GM18520 (cell line): ENCODE results near the gene FSIP1.

Source experiments
- ATAC-seq: cut with Tn5 transposase; IDR thresholded peaks from one replicate; pipeline ENCODE4 v1.9.1; 2021; ENCODE audit not compliant: unreplicated experiment

Gene FSIP1

GRCh38 chr15:39586387-39587095 is 196.1 kb downstream of the FSIP1 start:
- ATAC-seq = no peak

GRCh38 chr15:39585871-39586301 is 196.8 kb downstream of the FSIP1 start:
- no peak for ATAC-seq

- no peak for ATAC-seq
Measured at GRCh38 chr15:39585389-39585841, 197.2 kb downstream of the FSIP1 start.

- no peak for ATAC-seq
Measured at GRCh38 chr15:39584662-39585388, 197.8 kb downstream of the FSIP1 start.

- no peak for ATAC-seq
Measured at GRCh38 chr15:39584266-39584659, 198.4 kb downstream of the FSIP1 start.

- ATAC-seq = no peak
Measured at GRCh38 chr15:39583596-39584265, 198.9 kb downstream of the FSIP1 start.

GRCh38 chr15:39582977-39583595 is 199.6 kb downstream of the FSIP1 start:
- no peak for ATAC-seq

GRCh38 chr15:39582286-39582976 is 200.2 kb downstream of the FSIP1 start:
- ATAC-seq = no peak

GRCh38 chr15:39581793-39582285 is 200.8 kb downstream of the FSIP1 start:
- ATAC-seq = no peak

- ATAC-seq = no peak
Measured at GRCh38 chr15:39581242-39581792, 201.3 kb downstream of the FSIP1 start.

GRCh38 chr15:39580485-39581241 is 202.0 kb downstream of the FSIP1 start, which contains the start of gene THBS1:
Gene THBS1, plus strand, starts transcription at chr15:39581079. Its CDS starts 779 bp downstream, at chr15:39581858.
- no peak for ATAC-seq

GRCh38 chr15:39580117-39580484 is 202.5 kb downstream of the FSIP1 start:
- ATAC-seq = no peak

GRCh38 chr15:39579487-39580116 is 203.0 kb downstream of the FSIP1 start:
- ATAC-seq = no peak

GRCh38 chr15:39578851-39579486 is 203.7 kb downstream of the FSIP1 start:
- no peak for ATAC-seq

GRCh38 chr15:39575180-39575579 is 207.5 kb downstream of the FSIP1 start:
- no peak for ATAC-seq

- ATAC-seq = no peak
Measured at GRCh38 chr15:39574427-39574826, 208.2 kb downstream of the FSIP1 start.

- no peak for ATAC-seq
Measured at GRCh38 chr15:39573844-39574243, 208.8 kb downstream of the FSIP1 start.

GRCh38 chr15:39573287-39573686 is 209.4 kb downstream of the FSIP1 start:
- ATAC-seq = no peak

GRCh38 chr15:39565851-39566250 is 216.8 kb downstream of the FSIP1 start:
- no peak for ATAC-seq
